IMR-90 (cell line): ENCODE data around the gene RPUSD2. TPM values are rescaled to one million over a fixed set of nuclear protein-coding genes. Genes with fewer than 3 reads are reported as not detected.

Experiments
- ATAC-seq: fragments of 200-7000 bp; cut with Tn5 transposase; 2 replicates; pipeline ENCODE4 v1.9.1; 2020; ENCODE audit warnings: low read depth, mild to moderate bottlenecking, moderate library complexity
- BruUV-seq: library from RNA; stranded (reverse); fragments of 400-500 nt; replicated peaks from 2 replicates; lab custom pipeline; 2021; lab: Mats Ljungman, UMichigan
- CTCF ChIA-PET: fragments of 300-600 bp; formaldehyde crosslinking; extraction: SDS; loops from one replicate; lab custom pipeline; 2021; ENCODE audit warnings: antibody characterized with exemption; lab: Yijun Ruan, JAX
- POLR2A ChIA-PET: fragments of 300-600 bp; sonication (Branson Sonifier 250); formaldehyde crosslinking; loops from one replicate; lab custom pipeline; 2022; ENCODE audit warnings: antibody characterized with exemption; ENCODE audit not compliant: unreplicated experiment; lab: Charles Lee
- DNase-seq: peaks from one replicate; pipeline ENCODE4 v3.0.0; 2013
- H2AFZ ChIP-seq: replicated peaks from 2 replicates; pipeline ENCODE3; 2013; ENCODE audit warnings: low read length, mild to moderate bottlenecking; ENCODE audit not compliant: poor library complexity
- H2AK5ac ChIP-seq: 2 replicates; pipeline ENCODE4 v1.6.1; 2013; ENCODE audit warnings: low read depth, low read length, inconsistent platforms
- H2AK9ac ChIP-seq: replicated peaks from 2 replicates; pipeline ENCODE3; 2013; ENCODE audit warnings: mild to moderate bottlenecking, low read depth, low read length, moderate library complexity; ENCODE audit not compliant: poor library complexity
- H2BK120ac ChIP-seq: 2 replicates; pipeline ENCODE4 v1.6.1; 2013; ENCODE audit warnings: low read depth, low read length, inconsistent platforms
- H2BK15ac ChIP-seq: 3 replicates; pipeline ENCODE4 v1.6.1; 2013; ENCODE audit warnings: low read depth, low read length, inconsistent platforms
- H2BK20ac ChIP-seq: 2 replicates; pipeline ENCODE4 v1.6.1; 2013; ENCODE audit warnings: low read depth, mild to moderate bottlenecking, inconsistent platforms, low read length, moderate library complexity
- H2BK5ac ChIP-seq: 2 replicates; pipeline ENCODE4 v1.6.1; 2013; ENCODE audit warnings: mild to moderate bottlenecking, low read depth, low read length, inconsistent platforms; ENCODE audit not compliant: poor library complexity, severe bottlenecking
- H3K14ac ChIP-seq: replicated peaks from 2 replicates; pipeline ENCODE4 v1.6.1; 2013; ENCODE audit warnings: low read depth, low read length, inconsistent platforms
- H3K18ac ChIP-seq: 2 replicates; pipeline ENCODE4 v1.6.1; 2013; ENCODE audit warnings: low read depth, low read length, control low read depth
- H3K23ac ChIP-seq: 2 replicates; pipeline ENCODE4 v1.6.1; 2013; ENCODE audit warnings: low read depth, low read length, inconsistent platforms
- H3K27ac ChIP-seq: 2 replicates; pipeline ENCODE4 v1.5.1; 2013; ENCODE audit warnings: mild to moderate bottlenecking, control low read depth, low read length; ENCODE audit not compliant: insufficient read depth
- H3K27me3 ChIP-seq: 2 replicates; pipeline ENCODE4 v1.6.1; 2013; ENCODE audit warnings: low read length; ENCODE audit not compliant: control insufficient read depth, insufficient read depth
- H3K36me3 ChIP-seq: 2 replicates; pipeline ENCODE4 v1.6.1; 2013; ENCODE audit warnings: low read length, mixed read lengths; ENCODE audit not compliant: control insufficient read depth, insufficient read depth
- H3K4ac ChIP-seq: 2 replicates; pipeline ENCODE4 v1.6.1; 2013; ENCODE audit warnings: low read depth, low read length, inconsistent platforms
- H3K4me1 ChIP-seq: 2 replicates; pipeline ENCODE4 v1.6.1; 2013; ENCODE audit warnings: low read length, mixed read lengths; ENCODE audit not compliant: control insufficient read depth, insufficient read depth
- H3K4me2 ChIP-seq: 2 replicates; pipeline ENCODE4 v1.6.1; 2013; ENCODE audit warnings: low read depth, mild to moderate bottlenecking, control low read depth, low read length, moderate library complexity
- H3K4me3 ChIP-seq: 2 replicates; pipeline ENCODE4 v1.5.1; 2013; ENCODE audit warnings: low read depth, mild to moderate bottlenecking, control low read depth, low read length, moderate library complexity; ENCODE audit not compliant: insufficient read depth
- H3K56ac ChIP-seq: 2 replicates; pipeline ENCODE4 v1.6.1; 2013; ENCODE audit warnings: low read length, inconsistent platforms; ENCODE audit not compliant: insufficient read depth; ENCODE audit errors: extremely low read depth
- H3K79me1 ChIP-seq, 2 experiments: 2 replicates each; pipeline ENCODE4 v1.6.1; 2013; ENCODE audit warnings: low read length in 2 of 2, inconsistent platforms in 1 of 2, low read depth in 1 of 2
- H3K9ac ChIP-seq: 2 replicates; pipeline ENCODE4 v1.6.1; 2013; ENCODE audit warnings: low read depth, low read length, control low read depth
- H3K9me1 ChIP-seq: 2 replicates; pipeline ENCODE4 v1.6.1; 2013; ENCODE audit warnings: low read length, inconsistent platforms; ENCODE audit not compliant: insufficient read depth
- H3K9me3 ChIP-seq: 2 replicates; pipeline ENCODE4 v1.6.1; 2013; ENCODE audit warnings: low read length; ENCODE audit not compliant: control insufficient read depth, insufficient read depth
- H4K20me1 ChIP-seq: 2 replicates; pipeline ENCODE4 v1.6.1; 2013; ENCODE audit warnings: low read length, inconsistent platforms; ENCODE audit not compliant: insufficient read depth
- H4K5ac ChIP-seq: 2 replicates; pipeline ENCODE4 v1.6.1; 2013; ENCODE audit warnings: mild to moderate bottlenecking, low read depth, low read length, control low read depth
- H4K8ac ChIP-seq, 2 experiments: 2 replicates each; pipeline ENCODE4 v1.6.1; 2013; ENCODE audit warnings: low read depth in 2 of 2, low read length in 2 of 2, control low read depth in 1 of 2, inconsistent platforms in 1 of 2
- H4K91ac ChIP-seq: 2 replicates; pipeline ENCODE4 v1.6.1; 2013; ENCODE audit warnings: low read depth, low read length, inconsistent platforms; ENCODE audit not compliant: insufficient read depth
- CEBPB ChIP-seq: IDR thresholded peaks from 2 replicates; pipeline ENCODE4 v1.6.1; 2012; ENCODE audit warnings: low read depth, low read length, improper control_type of control experiment
- FOS ChIP-seq: fragments of 150-350 bp; IDR thresholded peaks from 2 replicates; pipeline ENCODE4 v1.6.1; 2016; ENCODE audit warnings: low read depth, low read length
- NFE2L2 ChIP-seq: fragments of 150-350 bp; IDR thresholded peaks from 2 replicates; pipeline ENCODE4 v1.6.1; 2016; ENCODE audit warnings: low read depth, mild to moderate bottlenecking, low read length
- POLR2A ChIP-seq: IDR thresholded peaks from 2 replicates; pipeline ENCODE4 v1.6.1; 2012; ENCODE audit warnings: mild to moderate bottlenecking, low read depth, low read length
- WGBS, 2 experiments: methylation state at CpG; one replicate each; pipeline versions ENCODE4 v1.1.5 to v1.1.7; 2013; ENCODE audit warnings: missing lambda C conversion rate in 2 of 2; ENCODE audit not compliant: insufficient read length in 1 of 2; ENCODE audit errors: extremely low coverage in 2 of 2; 5-methylcytosine and 5-hydroxymethylcytosine counted together
- dilution Hi-C: fragments of 300-500 bp; cut with HindIII; formaldehyde crosslinking; loops from one replicate; pipeline ENCODE4 v1.14.3; 2018; ENCODE audit warnings: low sequenced_read_pairs; ENCODE audit not compliant: unreplicated experiment
- in situ Hi-C: fragments of 300-500 bp; cut with MboI; formaldehyde crosslinking; loops from 3 replicates; pipeline ENCODE4 v1.14.3; 2019; ENCODE audit warnings: low sequenced_read_pairs, inconsistent platforms, mixed read lengths
- intact Hi-C: fragments of 100-400 bp; cut with micrococcal nuclease; formaldehyde crosslinking; loops from 2 replicates; pipeline ENCODE4 v1.10.0; 2022
- polyA plus RNA-seq, 3 experiments: library from polyadenylated mRNA; depleted of rRNA; stranded (reverse); fragments of >200 nt; gene quantifications; 2 replicates each; pipeline ENCODE4 v1.2.3, GENCODE V29; 2012; ENCODE audit warnings: low replicate concordance in 1 of 3
- total RNA-seq: library from RNA; depleted of rRNA; stranded (reverse); fragments of >200 nt; gene quantifications from 2 replicates; pipeline ENCODE4 v1.2.3, GENCODE V29; 2012
- TF ChIP-seq, protein P1 (sequence below): fragments of 150-350 bp; IDR thresholded peaks from 2 replicates; pipeline ENCODE4 v1.6.1; 2017; ENCODE audit warnings: mild to moderate bottlenecking, antibody characterized with exemption, low read length, low read depth

Gene RPUSD2
- total and polyA plus RNA-seq, 2 of the 4 experiments (the other 2 are of a cell fraction): 7.4 to 13.4 TPM

GRCh38 chr15:40548610-40549009 is 20.5 kb upstream of the RPUSD2 start:
- no peak overlapping the region for H2BK120ac ChIP-seq
- no peak overlapping the region for H2AFZ ChIP-seq
- H3K4ac ChIP-seq: no peak overlapping the region
- H3K56ac ChIP-seq: no peak overlapping the region
- H3K9ac ChIP-seq: no peak overlapping the region
- no peaks in the 10 kb centered on the region for H3K79me1 ChIP-seq
- H4K91ac ChIP-seq: no peak overlapping the region
- no peaks in the 10 kb centered on the region for H4K20me1 ChIP-seq
- H2AK5ac ChIP-seq: no peak overlapping the region
- no peak overlapping the region for H2BK20ac ChIP-seq
- ATAC-seq (no peak), DNase-seq (no peak)
- no peaks in the 10 kb centered on the region for H3K9me3 ChIP-seq
- H4K5ac ChIP-seq: no peak overlapping the region
- POLR2A ChIA-PET: no interaction called here
- no peak overlapping the region for H3K27ac ChIP-seq
- no TSS peak for BruUV-seq
- TF ChIP-seq NFE2L2 (no peak), CEBPB (no peak), POLR2A (no peak), FOS (no peak)
- TF ChIP-seq, protein P1, sequence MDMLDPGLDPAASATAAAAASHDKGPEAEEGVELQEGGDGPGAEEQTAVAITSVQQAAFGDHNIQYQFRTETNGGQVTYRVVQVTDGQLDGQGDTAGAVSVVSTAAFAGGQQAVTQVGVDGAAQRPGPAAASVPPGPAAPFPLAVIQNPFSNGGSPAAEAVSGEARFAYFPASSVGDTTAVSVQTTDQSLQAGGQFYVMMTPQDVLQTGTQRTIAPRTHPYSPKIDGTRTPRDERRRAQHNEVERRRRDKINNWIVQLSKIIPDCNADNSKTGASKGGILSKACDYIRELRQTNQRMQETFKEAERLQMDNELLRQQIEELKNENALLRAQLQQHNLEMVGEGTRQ: no peak
- H3K27me3 ChIP-seq: no peaks in the 10 kb centered on the region
- H3K4me1 ChIP-seq: no peaks in the 10 kb centered on the region
- dilution Hi-C loops: no loop called here
- no CpG with 5 or more reads among the region's 2 CpGs for WGBS, 2 experiments
- no peak overlapping the region for H2AK9ac ChIP-seq
- in situ Hi-C loops: no loop called here
- H3K23ac ChIP-seq: no peak overlapping the region
- H2BK5ac ChIP-seq: no peak overlapping the region
- H4K8ac ChIP-seq: no peak overlapping the region
- H3K14ac ChIP-seq: no peak overlapping the region
- intact Hi-C loops: no loop called here
- peaks cover 2% of the 10 kb centered on the region; the same call in 1 of the 2 replicates for H3K9me1 ChIP-seq
- H2BK15ac ChIP-seq: no peak overlapping the region
- no peak overlapping the region for H3K4me3 ChIP-seq
- H3K18ac ChIP-seq: no peak overlapping the region
- H3K36me3 ChIP-seq: peaks cover 13% of the 10 kb centered on the region
- no peak overlapping the region for H3K4me2 ChIP-seq
- CTCF ChIA-PET: no interaction called here
